ENCODE measurements around the gene OR51F2. TPM values are rescaled to one million over a fixed set of nuclear protein-coding genes. Genes with fewer than 3 reads are reported as not detected.

Gene OR51F2, protein sequence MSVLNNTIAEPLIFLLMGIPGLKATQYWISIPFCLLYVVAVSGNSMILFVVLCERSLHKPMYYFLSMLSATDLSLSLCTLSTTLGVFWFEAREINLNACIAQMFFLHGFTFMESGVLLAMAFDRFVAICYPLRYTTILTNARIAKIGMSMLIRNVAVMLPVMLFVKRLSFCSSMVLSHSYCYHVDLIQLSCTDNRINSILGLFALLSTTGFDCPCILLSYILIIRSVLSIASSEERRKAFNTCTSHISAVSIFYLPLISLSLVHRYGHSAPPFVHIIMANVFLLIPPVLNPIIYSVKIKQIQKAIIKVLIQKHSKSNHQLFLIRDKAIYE
- not detected in 2 replicates for total RNA-seq
- not detected for total RNA-seq (2013)
- polyA plus RNA-seq: not detected in 2 replicates
- polyA minus RNA-seq: not detected in 2 replicates

DNA sequence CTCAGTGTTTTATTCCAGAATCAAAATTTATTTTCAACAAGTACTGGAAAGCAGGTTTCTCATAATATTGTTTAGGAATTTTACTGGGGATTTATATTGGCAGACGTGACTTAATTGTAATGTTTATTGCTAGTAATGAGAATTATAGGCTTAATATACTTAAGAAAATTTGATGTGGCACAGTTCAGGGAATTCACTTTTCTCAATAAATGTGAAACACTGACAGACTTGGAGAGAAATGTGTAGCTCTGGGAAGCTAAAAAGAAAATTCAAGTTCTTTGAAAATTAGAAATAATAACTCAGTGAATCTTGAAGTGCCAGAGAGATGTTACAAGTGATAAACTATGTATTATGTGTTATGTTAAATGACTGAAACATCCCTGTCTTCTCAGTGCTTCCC lies at the start of gene OR51F2:
OR51F2 (plus strand) TSS at position 301 of the 400 bp plus-strand sequence. CDS start 101 bp downstream, outside the sequence.
- Histone ChIP-seq H3K4me1 (ENCODE audit: control insufficient read depth in 2 of 2, insufficient read depth in 2 of 2, low read length in 2 of 2) (no peaks in the 10 kb centered on the region), H3K4me2 (replicated peaks; ENCODE audit: low read depth, low read length, poor library complexity, severe bottlenecking) (no peak within 1 kb of the TSS), H3K4me3 (ENCODE audit: control extremely low read depth in 1 of 5, extremely low read depth in 1 of 5, insufficient read depth in 1 of 5, low read depth in 2 of 5, low read length in 4 of 5) (no peak within 1 kb of the TSS), H3K9ac (ENCODE audit: low read length) (no peak within 1 kb of the TSS), H3K79me2 (ENCODE audit: control insufficient read depth, insufficient read depth, low read length) (no peaks in the 10 kb centered on the region), H4K20me1 (ENCODE audit: control insufficient read depth, insufficient read depth, low read length, poor library complexity, severe bottlenecking) (no peaks in the 10 kb centered on the region), H3K9me3 (ENCODE audit: control extremely low read depth in 1 of 3, control insufficient read depth in 2 of 3, insufficient read depth in 1 of 3, low read length in 2 of 3) (no peaks in the 10 kb centered on the region), H2AFZ (ENCODE audit: insufficient read depth, low read depth, low read length, poor library complexity, severe bottlenecking) (no peak within 1 kb of the TSS), H3K27me3 (replicated peaks in 1 of 4; ENCODE audit: control extremely low read depth in 1 of 4, control insufficient read depth in 3 of 4, insufficient read depth in 4 of 4, low read length in 3 of 4) (no peaks in the 10 kb centered on the region), H3K27ac (ENCODE audit: low read length in 2 of 2) (no peak within 1 kb of the TSS), H3K36me3 (replicated peaks in 1 of 2; ENCODE audit: control extremely low read depth in 1 of 2, control insufficient read depth in 1 of 2, extremely low read depth in 1 of 2, insufficient read depth in 2 of 2, low read length in 1 of 2) (no peaks in the 10 kb centered on the region)
- Mint-ChIP-seq H3K9me3 (ENCODE audit: insufficient read depth) (no peaks in the 10 kb centered on the region), H3K4me3 (no peak within 1 kb of the TSS), H3K4me1 (no peaks in the 10 kb centered on the region), H3K27ac (no peak within 1 kb of the TSS), H3K27me3 (peaks cover 14% of the 10 kb centered on the region)
- CTCF ChIA-PET: no interaction called here
- TF ChIP-seq CTCF (IDR thresholded peaks at IDR 0.05): no peak
- TF ChIP-seq EZH2 (IDR thresholded peaks at IDR 0.05; ENCODE audit: borderline replicate concordance, insufficient read depth, low read depth, low read length, poor library complexity, severe bottlenecking): no peak
- no peak for DNase-seq
- WGBS (ENCODE audit: insufficient coverage): no CpG with 5 or more reads among the region's 1 CpG
- ATAC-seq (ENCODE audit: low read depth): no peak
- POLR2A ChIA-PET: no interaction called here
- intact Hi-C loops (cut with micrococcal nuclease): no loop called here

GRCh38 chr11:4782454-4782853 lies 38.7 kb upstream of the OR51F2 start:
- H3K4me1 Mint-ChIP-seq: no peaks in the 10 kb centered on the region
- H3K9me3 ChIP-seq (ENCODE audit: control extremely low read depth in 1 of 3, control insufficient read depth in 2 of 3, insufficient read depth in 1 of 3, low read length in 2 of 3): no peaks in the 10 kb centered on the region
- TF ChIP-seq CTCF (IDR thresholded peaks at IDR 0.05) (no peak), EZH2 (IDR thresholded peaks at IDR 0.05; ENCODE audit: borderline replicate concordance, insufficient read depth, low read depth, low read length, poor library complexity, severe bottlenecking) (no peak)
- no peaks in the 10 kb centered on the region for H3K79me2 ChIP-seq (ENCODE audit: control insufficient read depth, insufficient read depth, low read length)
- H3K4me1 ChIP-seq (ENCODE audit: control insufficient read depth in 2 of 2, insufficient read depth in 2 of 2, low read length in 2 of 2): no peaks in the 10 kb centered on the region
- ChIA-PET CTCF (no interaction called here), POLR2A (no interaction called here)
- no peaks in the 10 kb centered on the region for H4K20me1 ChIP-seq (ENCODE audit: control insufficient read depth, insufficient read depth, low read length, poor library complexity, severe bottlenecking)
- intact Hi-C loops (cut with micrococcal nuclease): no loop called here
- ATAC-seq (ENCODE audit: low read depth) (no peak), DNase-seq (no peak)
- H3K4me3 Mint-ChIP-seq: no peak overlapping the region
- H3K36me3 ChIP-seq (replicated peaks in 1 of 2; ENCODE audit: control extremely low read depth in 1 of 2, control insufficient read depth in 1 of 2, extremely low read depth in 1 of 2, insufficient read depth in 2 of 2, low read length in 1 of 2): no peaks in the 10 kb centered on the region
- H3K27ac Mint-ChIP-seq: no peak overlapping the region
- peaks cover 3% of the 10 kb centered on the region for H3K27me3 Mint-ChIP-seq
- peaks cover 2% of the 10 kb centered on the region for H3K9me3 Mint-ChIP-seq (ENCODE audit: insufficient read depth)
- no peak overlapping the region for H3K27ac ChIP-seq (ENCODE audit: low read length in 2 of 2)
- no peak overlapping the region for H2AFZ ChIP-seq (ENCODE audit: insufficient read depth, low read depth, low read length, poor library complexity, severe bottlenecking)
- H3K9ac ChIP-seq (ENCODE audit: low read length): no peak overlapping the region
- no CpG with 5 or more reads among the region's 1 CpG for WGBS (ENCODE audit: insufficient coverage)
- H3K4me3 ChIP-seq (ENCODE audit: control extremely low read depth in 1 of 5, extremely low read depth in 1 of 5, insufficient read depth in 1 of 5, low read depth in 2 of 5, low read length in 4 of 5): no peak overlapping the region
- H3K27me3 ChIP-seq (replicated peaks in 1 of 4; ENCODE audit: control extremely low read depth in 1 of 4, control insufficient read depth in 3 of 4, insufficient read depth in 4 of 4, low read length in 3 of 4): no peaks in the 10 kb centered on the region
- no peak overlapping the region for H3K4me2 ChIP-seq (replicated peaks; ENCODE audit: low read depth, low read length, poor library complexity, severe bottlenecking)

Measured in B cell (primary cell).